ENCODE measurements around the gene EDIL3. TPM values are rescaled to one million over a fixed set of nuclear protein-coding genes. Genes with fewer than 3 reads are reported as not detected.

The EDIL3 gene
- total and polyA plus RNA-seq, 2 of the 8 experiments (the other 6 are each of a cell fraction or from before 2014, with no cell fraction given), result 14.7 to 47.2 TPM

DNA sequence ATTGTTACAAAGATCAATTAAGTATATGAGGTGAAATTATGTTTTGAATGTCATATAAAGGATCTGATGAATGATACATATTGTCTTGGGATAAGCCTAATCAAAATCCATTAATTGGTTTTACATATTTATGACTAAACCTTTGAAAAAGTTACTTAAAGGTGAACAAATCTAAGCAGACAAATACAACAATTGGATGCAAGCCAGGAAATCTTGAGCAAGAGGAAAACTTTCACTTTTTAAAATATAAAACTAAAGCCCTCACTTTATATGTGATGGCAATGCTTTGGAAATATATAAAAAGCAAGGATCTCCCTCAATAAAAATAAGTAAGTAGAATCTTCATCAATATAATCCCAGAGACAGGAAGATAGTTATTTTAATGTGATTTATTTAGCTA, 80.1 kb downstream of the EDIL3 start:
- Histone ChIP-seq H4K91ac (replicated peaks; ENCODE audit: insufficient read length, low read length) (no peak overlapping the region), H3K27ac (ENCODE audit: low read depth, low read length) (no peak overlapping the region), H4K5ac (ENCODE audit: insufficient read length, low read depth, low read length) (no peak overlapping the region), H3K4me2 (ENCODE audit: insufficient read depth in 1 of 2, low read depth in 2 of 2, low read length in 2 of 2) (no peak overlapping the region), H2BK5ac (ENCODE audit: low read depth, low read length) (no peak overlapping the region), H3K27me3 (replicated peaks in 1 of 4; ENCODE audit: control insufficient read depth in 3 of 4, extremely low read depth in 1 of 4, insufficient read depth in 3 of 4, low read length in 3 of 4) (no peaks in the 10 kb centered on the region), H4K8ac (ENCODE audit: extremely low read depth, insufficient read depth, low read length) (no peak overlapping the region), H2BK12ac (ENCODE audit: low read depth, low read length) (no peak overlapping the region), H3K14ac (ENCODE audit: insufficient read length) (no peak overlapping the region), H2BK120ac (replicated peaks; ENCODE audit: low read depth, low read length) (no peak overlapping the region), H3K23me2 (ENCODE audit: low read depth, low read length) (no peaks in the 10 kb centered on the region), H3K79me1 (ENCODE audit: low read depth, low read length) (no peaks in the 10 kb centered on the region), H3K4ac (replicated peaks; ENCODE audit: insufficient read length, low read depth, low read length) (no peak overlapping the region), H3K4me1 (replicated peaks in 1 of 4; ENCODE audit: control insufficient read depth in 3 of 4, insufficient read depth in 4 of 4, low read length in 3 of 4) (no peaks in the 10 kb centered on the region), H3K9me3 (ENCODE audit: insufficient read depth in 2 of 2, low read depth in 1 of 2, low read length in 1 of 2) (no peaks in the 10 kb centered on the region), H3K56ac (replicated peaks; ENCODE audit: insufficient read length, low read depth, low read length) (no peak overlapping the region), H3K36me3 (ENCODE audit: control insufficient read depth in 2 of 4, insufficient read depth in 4 of 4, low read length in 3 of 4) (no peaks in the 10 kb centered on the region), H2BK20ac (ENCODE audit: low read length) (no peak overlapping the region), H3K9ac (replicated peaks in 1 of 4; ENCODE audit: extremely low read depth in 1 of 4, low read depth in 3 of 4, low read length in 3 of 4) (no peak overlapping the region), H2BK15ac (ENCODE audit: low read length) (no peak overlapping the region), H3K23ac (ENCODE audit: insufficient read length) (no peak overlapping the region), H2AK5ac (ENCODE audit: low read depth, low read length) (no peak overlapping the region), H3K18ac (ENCODE audit: extremely low read depth, low read length) (no peak overlapping the region), H4K20me1 (replicated peaks in 1 of 2; ENCODE audit: control insufficient read depth in 1 of 2, insufficient read depth in 2 of 2, low read length in 2 of 2) (no peaks in the 10 kb centered on the region), H3K4me3 (ENCODE audit: extremely low read depth in 1 of 4, insufficient read depth in 2 of 4, low read depth in 3 of 4, low read length in 4 of 4) (no peak overlapping the region), H3K79me2 (ENCODE audit: control insufficient read depth in 1 of 2, insufficient read depth in 2 of 2, low read length in 2 of 2) (no peaks in the 10 kb centered on the region), H2AFZ (ENCODE audit: low read length) (no peak overlapping the region)
- POLR2A ChIA-PET (ENCODE audit: partially characterized antibody), result interaction anchor here (1.1 kb wide), 1 partner anchor 15 kb away, joined by 3 read pairs; no protein-coding TSS in a partner anchor
- FAIRE-seq, result no peak
- TF ChIP-seq POLR2AphosphoS5 (IDR thresholded peaks at IDR 0.05; ENCODE audit: low read depth, low read length) (no peak), CHD2 (IDR thresholded peaks at IDR 0.05; ENCODE audit: low read length) (no peak), EP300 (IDR thresholded peaks at IDR 0.05; ENCODE audit: borderline replicate concordance in 1 of 2, low read depth in 2 of 2, low read length in 2 of 2) (no peak), RNF2 (IDR thresholded peaks at IDR 0.05; ENCODE audit: borderline replicate concordance, low read depth, low read length, missing control alignments, poor library complexity, severe bottlenecking) (no peak), TEAD4 (IDR thresholded peaks at IDR 0.05; ENCODE audit: low read depth, low read length) (no peak), ZNF274 (IDR thresholded peaks at IDR 0.05; ENCODE audit: borderline replicate concordance, extremely low read depth, low read length) (no peak), CREB1 (IDR thresholded peaks at IDR 0.05) (no peak)
- CTCF ChIA-PET (ENCODE audit: partially characterized antibody), result interaction anchor here (1.0 kb wide), 1 partner anchor 27 kb away, joined by 3 read pairs; no protein-coding TSS in a partner anchor
- no peak for DNase-seq (ENCODE audit: low read depth in 1 of 2, low spot score in 2 of 2)

Data from H1 (cell line).